ENCODE data around the gene SLC51A.

The SLC51A gene

GRCh38 chr3:196263819-196264218, 47.5 kb downstream of the SLC51A start:
- H3K4me3 ChIP-seq (ENCODE audit: low read depth in 1 of 2, low read length in 2 of 2): no peak overlapping the region
- no peak overlapping the region for H3K9ac ChIP-seq (ENCODE audit: low read depth in 1 of 2, low read length in 2 of 2)
- no peak overlapping the region for H3K27ac ChIP-seq (ENCODE audit: low read depth, low read length)
- H3K9me3 ChIP-seq (ENCODE audit: control insufficient read depth in 1 of 2, low read length in 2 of 2): no peaks in the 10 kb centered on the region
- H3K27me3 ChIP-seq (ENCODE audit: control insufficient read depth in 1 of 2, insufficient read depth in 2 of 2, low read length in 2 of 2): no peaks in the 10 kb centered on the region
- H3K36me3 ChIP-seq (ENCODE audit: control insufficient read depth in 1 of 2, insufficient read depth in 2 of 2, low read length in 2 of 2): peaks cover 3 to 48% of the 10 kb centered on the region in 2 donors
- no peaks in the 10 kb centered on the region for H3K4me1 ChIP-seq (ENCODE audit: control insufficient read depth in 1 of 2, insufficient read depth in 2 of 2, low read length in 2 of 2)

GRCh38 chr3:196268284-196269163, 52.2 kb downstream of the SLC51A start:
- Histone ChIP-seq H3K4me1 (ENCODE audit: control insufficient read depth in 1 of 2, insufficient read depth in 2 of 2, low read length in 2 of 2) (no peaks in the 10 kb centered on the region), H3K9ac (ENCODE audit: low read depth in 1 of 2, low read length in 2 of 2) (no peak overlapping the region), H3K27ac (ENCODE audit: low read depth, low read length) (no peak overlapping the region), H3K27me3 (ENCODE audit: control insufficient read depth in 1 of 2, insufficient read depth in 2 of 2, low read length in 2 of 2) (no peaks in the 10 kb centered on the region), H3K36me3 (ENCODE audit: control insufficient read depth in 1 of 2, insufficient read depth in 2 of 2, low read length in 2 of 2) (peaks cover 11 to 64% of the 10 kb centered on the region in 2 donors), H3K9me3 (ENCODE audit: control insufficient read depth in 1 of 2, low read length in 2 of 2) (no peaks in the 10 kb centered on the region), H3K4me3 (ENCODE audit: low read depth in 1 of 2, low read length in 2 of 2) (no peak overlapping the region)

GRCh38 chr3:196270499-196270898, 54.2 kb downstream of the SLC51A start:
- H3K27me3 ChIP-seq (ENCODE audit: control insufficient read depth in 1 of 2, insufficient read depth in 2 of 2, low read length in 2 of 2): no peaks in the 10 kb centered on the region
- peaks cover 0 to 10% of the 10 kb centered on the region in 2 donors for H3K4me1 ChIP-seq (ENCODE audit: control insufficient read depth in 1 of 2, insufficient read depth in 2 of 2, low read length in 2 of 2)
- no peak overlapping the region for H3K4me3 ChIP-seq (ENCODE audit: low read depth in 1 of 2, low read length in 2 of 2)
- H3K9ac ChIP-seq (ENCODE audit: low read depth in 1 of 2, low read length in 2 of 2): no peak overlapping the region
- no peak overlapping the region for H3K27ac ChIP-seq (ENCODE audit: low read depth, low read length)
- H3K9me3 ChIP-seq (ENCODE audit: control insufficient read depth in 1 of 2, low read length in 2 of 2): no peaks in the 10 kb centered on the region
- H3K36me3 ChIP-seq (ENCODE audit: control insufficient read depth in 1 of 2, insufficient read depth in 2 of 2, low read length in 2 of 2): peaks cover 11 to 57% of the 10 kb centered on the region in 2 donors

DNA sequence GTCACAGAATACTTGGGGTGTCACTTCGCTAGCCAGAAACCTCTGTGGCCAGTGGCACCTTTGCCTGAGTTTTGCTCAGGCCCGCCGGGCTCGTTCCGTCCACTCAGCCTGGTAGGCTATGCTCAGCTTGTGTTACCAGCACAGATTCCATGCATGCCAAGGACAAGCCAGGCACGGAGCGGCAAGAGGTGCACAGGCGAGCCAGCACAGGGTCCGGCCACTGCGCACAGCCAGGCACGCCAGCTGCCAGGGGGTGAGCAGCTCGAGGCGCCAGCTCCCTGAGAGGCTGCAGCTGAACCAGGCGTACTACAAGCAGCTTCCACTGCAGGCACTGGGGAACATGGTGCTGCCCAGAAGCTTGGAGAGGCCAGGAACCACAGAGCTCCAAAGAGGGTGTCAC, 56.5 kb downstream of the SLC51A start:
- H3K36me3 ChIP-seq (ENCODE audit: control insufficient read depth in 1 of 2, insufficient read depth in 2 of 2, low read length in 2 of 2): peaks cover 11 to 46% of the 10 kb centered on the region in 2 donors
- no peaks in the 10 kb centered on the region for H3K27me3 ChIP-seq (ENCODE audit: control insufficient read depth in 1 of 2, insufficient read depth in 2 of 2, low read length in 2 of 2)
- peaks cover 0 to 10% of the 10 kb centered on the region in 2 donors for H3K4me1 ChIP-seq (ENCODE audit: control insufficient read depth in 1 of 2, insufficient read depth in 2 of 2, low read length in 2 of 2)
- no peak overlapping the region for H3K9ac ChIP-seq (ENCODE audit: low read depth in 1 of 2, low read length in 2 of 2)
- no peak overlapping the region for H3K27ac ChIP-seq (ENCODE audit: low read depth, low read length)
- H3K9me3 ChIP-seq (ENCODE audit: control insufficient read depth in 1 of 2, low read length in 2 of 2): no peaks in the 10 kb centered on the region
- no peak overlapping the region for H3K4me3 ChIP-seq (ENCODE audit: low read depth in 1 of 2, low read length in 2 of 2)

- Histone ChIP-seq H3K9me3 (ENCODE audit: control insufficient read depth in 1 of 2, low read length in 2 of 2) (no peaks in the 10 kb centered on the region), H3K4me1 (ENCODE audit: control insufficient read depth in 1 of 2, insufficient read depth in 2 of 2, low read length in 2 of 2) (peaks cover 8 to 16% of the 10 kb centered on the region in 2 donors), H3K9ac (ENCODE audit: low read depth in 1 of 2, low read length in 2 of 2) (no peak overlapping the region), H3K36me3 (ENCODE audit: control insufficient read depth in 1 of 2, insufficient read depth in 2 of 2, low read length in 2 of 2) (peaks cover 11 to 39% of the 10 kb centered on the region in 2 donors), H3K27ac (ENCODE audit: low read depth, low read length) (no peak overlapping the region), H3K4me3 (ENCODE audit: low read depth in 1 of 2, low read length in 2 of 2) (no peak overlapping the region), H3K27me3 (ENCODE audit: control insufficient read depth in 1 of 2, insufficient read depth in 2 of 2, low read length in 2 of 2) (no peaks in the 10 kb centered on the region)
These were observed 57.3 kb downstream of the SLC51A start for GRCh38 chr3:196273655-196274054.

DNA sequence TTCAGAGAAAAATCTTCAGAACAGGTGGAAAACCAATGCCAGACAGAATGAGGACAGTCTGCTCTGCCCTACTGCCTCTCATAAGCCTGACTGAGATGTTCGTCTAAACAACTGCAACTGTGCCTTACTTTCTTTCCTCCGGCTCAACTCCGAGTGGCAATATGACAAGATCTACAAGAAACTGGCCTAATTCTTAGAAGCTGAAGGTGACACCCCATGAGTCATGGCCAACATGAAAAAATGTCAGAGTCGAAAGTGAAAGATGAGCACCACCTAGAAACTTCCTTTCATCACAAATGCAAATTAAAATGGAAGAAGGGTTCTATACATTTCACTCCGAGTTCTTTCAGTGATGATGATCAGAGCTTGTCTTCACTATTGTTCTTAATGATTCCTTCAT, 58.3 kb downstream of the SLC51A start:
- Histone ChIP-seq H3K9ac (ENCODE audit: low read depth in 1 of 2, low read length in 2 of 2) (no peak overlapping the region), H3K4me3 (ENCODE audit: low read depth in 1 of 2, low read length in 2 of 2) (no peak overlapping the region), H3K9me3 (ENCODE audit: control insufficient read depth in 1 of 2, low read length in 2 of 2) (no peaks in the 10 kb centered on the region), H3K27me3 (ENCODE audit: control insufficient read depth in 1 of 2, insufficient read depth in 2 of 2, low read length in 2 of 2) (no peaks in the 10 kb centered on the region), H3K4me1 (ENCODE audit: control insufficient read depth in 1 of 2, insufficient read depth in 2 of 2, low read length in 2 of 2) (peaks cover 13 to 25% of the 10 kb centered on the region in 2 donors), H3K36me3 (ENCODE audit: control insufficient read depth in 1 of 2, insufficient read depth in 2 of 2, low read length in 2 of 2) (peaks cover 4 to 29% of the 10 kb centered on the region in 2 donors), H3K27ac (ENCODE audit: low read depth, low read length) (no peak overlapping the region)

- Histone ChIP-seq H3K4me1 (ENCODE audit: control insufficient read depth in 1 of 2, insufficient read depth in 2 of 2, low read length in 2 of 2) (peaks cover 13 to 27% of the 10 kb centered on the region in 2 donors), H3K4me3 (ENCODE audit: low read depth in 1 of 2, low read length in 2 of 2) (no peak overlapping the region), H3K9ac (ENCODE audit: low read depth in 1 of 2, low read length in 2 of 2) (no peak overlapping the region), H3K27ac (ENCODE audit: low read depth, low read length) (no peak overlapping the region), H3K27me3 (ENCODE audit: control insufficient read depth in 1 of 2, insufficient read depth in 2 of 2, low read length in 2 of 2) (no peaks in the 10 kb centered on the region), H3K9me3 (ENCODE audit: control insufficient read depth in 1 of 2, low read length in 2 of 2) (no peaks in the 10 kb centered on the region), H3K36me3 (ENCODE audit: control insufficient read depth in 1 of 2, insufficient read depth in 2 of 2, low read length in 2 of 2) (peaks cover 2 to 26% of the 10 kb centered on the region in 2 donors)
These were observed 58.8 kb downstream of the SLC51A start for GRCh38 chr3:196275126-196275525.

DNA sequence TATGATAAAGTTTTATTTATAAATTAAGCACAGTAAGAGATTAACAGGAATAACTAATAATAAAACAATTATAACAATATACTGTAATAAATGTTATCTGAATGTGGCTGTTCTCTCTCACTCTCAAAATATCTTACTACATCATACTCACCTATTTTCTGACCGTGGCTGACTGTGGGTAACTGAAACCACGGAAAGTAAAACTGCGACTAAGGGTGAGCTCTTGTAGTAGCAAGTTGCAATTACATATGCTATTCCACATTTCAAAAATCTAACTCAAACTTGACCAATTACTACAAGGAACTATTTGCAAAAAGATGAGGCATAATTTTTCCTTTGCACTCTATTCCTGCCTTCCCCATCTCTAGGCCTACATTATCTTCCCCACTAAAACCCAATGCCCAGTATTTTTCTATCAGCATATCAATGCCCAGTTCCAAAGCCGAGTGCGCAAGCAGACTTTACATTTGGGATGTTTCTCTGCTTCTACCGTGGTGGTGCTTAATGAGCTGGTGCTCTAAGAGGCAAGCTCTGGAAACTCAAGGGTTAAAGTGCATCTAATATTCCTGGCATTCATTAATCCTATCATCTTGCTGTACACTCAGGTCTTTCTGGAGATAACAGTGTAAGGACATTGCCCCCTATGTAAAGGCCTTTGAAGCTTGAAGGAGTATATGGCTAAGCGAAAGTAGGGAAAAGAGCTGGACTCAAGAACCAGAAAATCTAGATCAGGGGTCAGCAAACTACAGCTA, 64.5 kb downstream of the SLC51A start:
- no peaks in the 10 kb centered on the region for H3K27me3 ChIP-seq (ENCODE audit: control insufficient read depth in 1 of 2, insufficient read depth in 2 of 2, low read length in 2 of 2)
- no peaks in the 10 kb centered on the region for H3K9me3 ChIP-seq (ENCODE audit: control insufficient read depth in 1 of 2, low read length in 2 of 2)
- peak overlapping the region; percentile 18 to 34 for H3K4me3 ChIP-seq (ENCODE audit: low read depth in 1 of 2, low read length in 2 of 2)
- H3K27ac ChIP-seq (ENCODE audit: low read depth, low read length): peak overlapping the region; percentile 6
- peaks cover 0 to 2% of the 10 kb centered on the region in 2 donors for H3K36me3 ChIP-seq (ENCODE audit: control insufficient read depth in 1 of 2, insufficient read depth in 2 of 2, low read length in 2 of 2)
- peak overlapping the region; percentile 12 to 28 for H3K9ac ChIP-seq (ENCODE audit: low read depth in 1 of 2, low read length in 2 of 2)
- H3K4me1 ChIP-seq (ENCODE audit: control insufficient read depth in 1 of 2, insufficient read depth in 2 of 2, low read length in 2 of 2): peaks cover 35 to 42% of the 10 kb centered on the region in 2 donors

DNA sequence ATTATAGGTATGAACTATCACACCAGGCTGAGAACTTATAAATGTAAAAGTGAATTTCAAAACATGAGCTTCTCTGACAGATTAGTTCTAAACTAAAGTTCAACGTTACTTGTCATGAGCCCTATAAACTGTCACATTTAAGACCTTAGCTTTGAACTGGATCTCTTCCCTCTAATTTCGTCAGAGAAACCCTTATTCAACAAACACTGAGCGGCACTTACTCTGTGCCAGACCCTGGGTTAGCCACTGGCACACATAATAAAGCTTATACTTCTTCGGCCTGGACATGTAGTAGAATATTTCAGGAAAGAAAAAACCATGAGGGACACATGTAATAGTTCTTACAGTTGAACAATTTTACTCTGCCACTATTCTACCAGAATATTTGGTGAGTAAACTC, 65.6 kb downstream of the SLC51A start:
- Histone ChIP-seq H3K27ac (ENCODE audit: low read depth, low read length) (no peak overlapping the region), H3K4me3 (ENCODE audit: low read depth in 1 of 2, low read length in 2 of 2) (no peak overlapping the region), H3K36me3 (ENCODE audit: control insufficient read depth in 1 of 2, insufficient read depth in 2 of 2, low read length in 2 of 2) (peaks cover 0 to 2% of the 10 kb centered on the region in 2 donors), H3K9ac (ENCODE audit: low read depth in 1 of 2, low read length in 2 of 2) (peak overlapping the region in 1 of 2 donors; percentile 13), H3K4me1 (ENCODE audit: control insufficient read depth in 1 of 2, insufficient read depth in 2 of 2, low read length in 2 of 2) (peaks cover 45 to 47% of the 10 kb centered on the region in 2 donors), H3K27me3 (ENCODE audit: control insufficient read depth in 1 of 2, insufficient read depth in 2 of 2, low read length in 2 of 2) (no peaks in the 10 kb centered on the region), H3K9me3 (ENCODE audit: control insufficient read depth in 1 of 2, low read length in 2 of 2) (no peaks in the 10 kb centered on the region)
